GM18498 (cell line): ENCODE measurements around the gene ZFAND2B.
A peak's percentile ranks its signal among the peaks of the same experiment; 100 is the strongest.

Source experiments
- ATAC-seq: cut with Tn5 transposase; IDR thresholded peaks from one replicate; pipeline ENCODE4 v1.9.1; 2021; ENCODE audit warnings: mild to moderate bottlenecking, moderate library complexity; ENCODE audit not compliant: unreplicated experiment

Gene ZFAND2B

DNA sequence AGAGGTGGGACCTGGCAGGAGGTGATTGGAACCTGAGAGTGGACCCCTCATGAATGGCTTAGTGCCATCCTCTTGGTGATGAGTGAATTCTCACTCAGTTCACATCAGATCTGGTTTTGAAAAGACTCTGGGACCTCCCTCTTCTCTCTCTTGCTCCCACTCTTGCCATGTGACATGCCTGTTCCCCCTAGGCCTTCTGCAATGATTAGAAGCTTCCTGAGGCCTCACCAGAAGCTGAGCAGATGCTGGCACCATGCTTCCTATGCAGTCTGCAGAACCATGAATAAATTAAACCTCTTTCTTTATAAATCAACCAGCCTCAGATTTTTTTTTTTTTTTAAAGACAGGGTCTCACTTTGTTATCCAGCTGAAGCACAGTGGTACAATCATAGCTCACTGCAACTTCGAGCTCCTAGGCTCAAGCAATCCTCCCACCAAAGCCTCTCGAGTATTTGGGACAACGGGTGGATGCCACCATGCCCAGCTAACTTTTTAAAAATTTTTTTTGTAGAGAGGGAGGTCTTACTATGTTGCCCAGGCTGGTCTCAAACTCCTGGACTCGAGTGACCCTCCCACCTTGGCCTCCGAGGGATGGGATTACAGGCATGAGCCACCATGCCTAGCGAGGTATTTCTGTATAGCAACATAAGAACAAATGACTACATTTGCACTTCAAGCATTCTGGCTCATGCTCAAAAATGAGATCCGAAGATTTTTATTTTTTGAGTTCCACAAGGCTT is 2.0 kb upstream of the ZFAND2B start:
- ATAC-seq, result no peak

DNA sequence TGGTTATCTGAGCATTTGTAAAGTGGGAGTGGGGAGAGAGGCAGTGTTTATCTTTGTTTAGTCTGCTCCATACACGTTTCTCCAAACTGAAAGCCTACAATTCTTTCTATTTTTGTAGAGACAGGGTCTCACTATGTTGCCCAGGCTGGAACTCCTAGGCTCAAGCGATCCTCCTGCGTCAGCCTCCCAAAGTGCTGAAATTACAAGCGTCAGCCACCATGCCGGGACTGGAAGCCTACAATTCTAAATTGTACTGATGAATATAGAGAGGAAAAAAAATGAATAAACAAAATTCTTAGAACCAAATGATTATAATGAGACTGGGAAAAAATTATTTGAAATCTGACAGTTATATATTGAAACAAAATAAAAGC is 1.4 kb upstream of the ZFAND2B start:
- ATAC-seq, result no peak

DNA sequence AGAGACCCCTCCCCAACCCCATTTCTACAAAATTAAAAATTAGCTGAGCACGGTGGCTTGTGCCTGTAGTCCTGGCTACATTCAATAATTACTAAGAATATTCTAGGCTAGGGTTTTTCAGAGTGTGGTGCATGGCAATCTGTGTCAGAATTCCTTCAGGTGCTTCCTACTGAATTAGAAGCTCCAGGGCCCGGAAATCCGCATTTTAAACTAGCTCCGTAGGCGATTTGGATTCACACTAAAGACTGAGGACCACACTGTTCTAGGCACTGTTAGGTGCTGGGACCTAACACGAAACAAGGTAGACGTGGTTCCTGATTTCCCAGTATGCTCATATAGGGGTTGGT is 628 bp upstream of the ZFAND2B start:
- no peak for ATAC-seq

DNA sequence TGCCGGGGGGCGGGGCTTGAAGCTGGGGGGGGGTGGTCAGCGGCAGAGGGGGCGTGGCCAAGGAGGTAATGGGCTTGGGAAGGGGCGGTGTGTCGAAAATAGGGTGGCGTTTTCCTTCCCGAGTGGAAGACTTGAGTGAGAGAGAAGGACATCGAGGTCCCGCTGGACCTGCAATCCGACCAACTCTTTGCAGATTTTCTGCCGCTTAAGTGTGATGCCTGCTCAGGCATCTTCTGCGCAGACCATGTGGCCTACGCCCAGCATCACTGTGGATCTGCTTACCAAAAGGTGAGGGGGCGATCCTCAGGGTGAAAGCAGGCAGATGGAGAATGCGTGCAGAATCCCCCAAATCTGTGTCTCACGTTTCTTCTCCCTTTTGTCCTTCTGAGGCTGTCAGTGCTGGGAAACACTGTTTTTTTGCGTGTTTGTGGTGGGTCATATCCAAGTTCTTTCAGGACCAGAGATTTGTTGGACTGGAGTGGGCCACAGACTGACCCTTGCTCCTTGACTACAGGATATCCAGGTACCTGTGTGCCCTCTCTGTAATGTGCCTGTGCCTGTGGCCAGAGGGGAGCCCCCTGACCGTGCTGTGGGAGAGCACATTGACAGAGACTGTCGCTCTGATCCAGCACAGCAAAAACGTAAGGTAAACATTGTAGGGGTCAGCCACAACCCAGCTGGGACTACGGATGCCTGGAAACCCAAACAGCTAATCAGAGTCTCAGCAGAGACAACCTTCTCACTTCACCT is 727 bp downstream of the ZFAND2B start:
- ATAC-seq, result no peak

DNA sequence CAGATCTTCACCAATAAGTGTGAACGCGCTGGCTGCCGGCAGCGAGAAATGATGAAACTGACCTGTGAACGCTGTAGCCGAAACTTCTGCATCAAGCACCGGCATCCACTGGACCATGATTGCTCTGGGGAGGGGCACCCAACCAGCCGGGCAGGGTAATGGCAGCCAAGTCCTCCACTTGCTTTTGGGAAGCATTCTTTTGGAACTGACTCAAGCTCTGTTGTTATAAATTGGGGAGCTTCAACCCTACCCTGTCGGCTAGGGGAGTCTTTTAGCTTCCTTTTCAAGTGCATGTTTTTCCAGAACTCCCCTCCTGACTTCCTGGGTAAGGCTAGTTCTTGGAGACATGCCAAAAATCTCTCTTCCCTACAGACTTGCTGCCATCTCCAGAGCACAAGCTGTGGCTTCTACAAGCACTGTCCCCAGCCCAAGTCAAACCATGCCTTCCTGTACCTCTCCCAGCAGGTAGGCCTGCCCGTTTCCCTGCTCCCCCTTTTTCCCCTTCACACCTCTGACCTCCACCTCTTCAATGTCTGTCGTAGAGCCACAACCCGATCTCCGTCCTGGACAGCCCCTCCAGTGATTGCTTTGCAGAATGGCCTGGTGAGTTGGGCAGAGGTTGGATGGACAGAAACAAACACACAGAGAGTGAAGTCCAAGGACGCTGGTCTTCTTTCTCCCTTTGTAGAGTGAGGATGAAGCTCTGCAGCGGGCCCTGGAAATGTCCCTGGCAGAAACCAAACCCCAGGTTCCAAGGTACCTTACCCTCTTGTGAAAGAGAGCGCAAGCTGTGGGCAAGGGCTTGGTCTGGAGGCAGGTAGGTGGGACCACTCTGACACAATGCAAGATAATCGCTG is 1.5 kb downstream of the ZFAND2B start:
- ATAC-seq, result no peak

DNA sequence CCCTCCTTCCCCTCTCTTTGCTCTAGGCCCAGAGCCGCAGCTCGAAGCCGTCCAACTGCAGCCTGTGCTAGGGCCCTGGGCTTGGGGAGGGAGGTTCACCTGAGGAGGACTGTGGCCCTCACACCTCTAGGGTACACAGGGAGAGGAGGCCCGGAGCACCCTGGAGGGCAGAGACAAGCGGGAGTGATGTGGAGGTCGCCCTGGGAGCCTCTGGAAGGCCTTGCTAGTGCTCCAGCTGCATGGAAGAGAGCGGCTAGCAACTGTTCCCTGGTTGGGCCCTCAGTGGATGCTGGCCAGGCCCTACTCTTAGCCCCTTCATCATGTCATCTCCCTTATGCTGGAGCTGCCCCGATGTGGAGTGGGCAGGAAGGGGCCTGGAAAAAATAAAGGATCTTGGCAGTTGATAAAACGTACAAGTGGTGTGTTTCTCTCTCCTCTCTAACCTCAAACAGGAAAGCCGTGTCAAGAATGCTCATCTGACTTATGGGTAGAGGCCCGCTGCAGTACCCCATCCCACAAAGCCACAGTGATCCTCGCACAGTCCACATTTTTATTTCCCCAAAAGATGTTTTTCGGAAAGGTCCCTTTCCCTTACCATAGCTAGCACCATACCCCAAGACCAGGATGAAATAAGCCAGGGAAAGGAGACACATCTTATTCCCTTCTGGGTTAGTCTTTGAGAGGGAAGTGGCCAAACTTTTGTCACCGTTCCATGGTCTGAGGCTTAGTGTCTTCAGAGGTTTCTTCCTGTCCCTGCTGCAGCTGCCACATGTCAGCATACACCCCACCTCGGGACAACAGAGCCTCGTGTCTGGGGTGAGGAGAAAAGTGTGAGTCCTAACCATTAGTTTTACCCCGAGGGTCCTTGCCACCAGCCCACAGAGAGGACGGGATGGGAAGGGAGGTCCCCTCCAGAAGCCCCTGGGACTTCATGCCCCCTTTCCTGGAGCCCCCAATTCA is 2.9 kb downstream of the ZFAND2B start:
- ATAC-seq, result no peak

DNA sequence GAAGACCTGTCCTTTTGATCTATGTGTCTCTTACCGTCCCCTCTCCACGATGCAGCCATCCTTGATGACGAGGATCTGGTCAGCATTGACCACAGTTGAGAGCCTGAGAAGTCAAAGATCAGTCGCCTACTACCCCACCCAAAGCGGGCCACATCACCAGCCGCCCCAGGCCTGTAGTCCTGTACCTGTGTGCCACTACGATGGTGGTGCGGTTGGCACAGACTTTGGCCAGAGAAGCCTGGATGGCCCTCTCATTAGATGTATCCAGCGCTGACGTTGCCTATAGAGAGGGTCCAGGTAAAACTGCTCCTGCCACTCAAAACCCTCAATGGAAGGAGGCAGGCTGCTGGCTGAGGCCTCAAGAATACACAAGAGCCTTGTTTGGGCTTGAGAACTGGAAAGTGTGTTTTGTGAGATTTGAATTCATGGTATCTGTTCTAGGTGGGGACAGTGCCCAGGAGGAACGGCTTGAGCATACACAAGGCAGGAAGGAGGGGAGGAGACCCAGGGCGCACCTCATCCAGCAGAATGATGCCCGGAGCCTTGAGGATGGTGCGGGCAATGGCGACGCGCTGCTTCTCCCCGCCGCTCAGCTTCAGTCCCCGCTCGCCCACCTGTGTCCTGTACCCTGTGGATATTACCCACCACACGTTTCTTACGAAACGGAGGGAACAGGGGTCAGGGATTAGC is 3.8 kb downstream of the ZFAND2B start:
- ATAC-seq, result no peak

DNA sequence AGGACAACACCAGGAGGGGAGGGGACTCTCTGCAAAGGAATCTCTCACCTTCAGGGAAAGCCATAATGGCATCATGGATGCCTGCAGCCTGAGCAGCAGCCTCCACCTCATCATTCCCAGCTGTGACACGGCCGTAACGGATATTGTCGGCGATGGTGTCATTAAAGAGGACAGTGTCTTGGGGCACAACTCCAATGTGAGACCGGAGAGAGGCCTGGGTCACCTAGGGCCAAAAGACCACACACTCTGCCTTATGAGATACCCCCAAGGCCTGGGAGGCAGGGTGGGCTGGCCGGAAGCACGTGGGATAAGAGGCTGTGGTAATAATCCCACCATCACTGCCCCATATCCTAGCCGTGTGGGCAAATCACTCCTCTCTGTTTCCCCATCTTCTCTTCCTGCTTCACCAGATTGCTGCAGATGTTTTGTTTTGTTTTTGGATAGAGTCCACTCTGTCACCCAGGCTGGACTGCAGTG is 4.3 kb downstream of the ZFAND2B start:
- ATAC-seq, result no peak

DNA sequence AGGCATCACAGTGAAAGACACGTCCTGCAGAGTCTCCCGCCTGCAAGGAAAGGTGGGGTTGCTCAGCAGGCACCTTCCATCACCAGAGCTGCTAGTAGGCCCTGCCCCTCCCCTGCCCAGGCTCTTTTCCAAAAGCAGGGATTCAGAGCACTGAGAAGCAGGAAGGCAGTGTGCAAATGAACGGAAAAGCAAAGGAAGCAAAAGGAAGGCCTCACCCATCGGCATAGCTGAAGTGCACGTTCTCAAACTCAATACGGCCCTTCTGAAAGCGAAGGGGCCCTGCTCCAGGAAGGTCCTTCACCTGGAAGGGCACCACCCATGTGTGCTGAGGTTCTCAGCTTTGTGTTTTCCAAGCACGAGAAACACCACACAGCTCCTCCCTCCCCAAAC is 6.4 kb downstream of the ZFAND2B start:
- no peak for ATAC-seq

DNA sequence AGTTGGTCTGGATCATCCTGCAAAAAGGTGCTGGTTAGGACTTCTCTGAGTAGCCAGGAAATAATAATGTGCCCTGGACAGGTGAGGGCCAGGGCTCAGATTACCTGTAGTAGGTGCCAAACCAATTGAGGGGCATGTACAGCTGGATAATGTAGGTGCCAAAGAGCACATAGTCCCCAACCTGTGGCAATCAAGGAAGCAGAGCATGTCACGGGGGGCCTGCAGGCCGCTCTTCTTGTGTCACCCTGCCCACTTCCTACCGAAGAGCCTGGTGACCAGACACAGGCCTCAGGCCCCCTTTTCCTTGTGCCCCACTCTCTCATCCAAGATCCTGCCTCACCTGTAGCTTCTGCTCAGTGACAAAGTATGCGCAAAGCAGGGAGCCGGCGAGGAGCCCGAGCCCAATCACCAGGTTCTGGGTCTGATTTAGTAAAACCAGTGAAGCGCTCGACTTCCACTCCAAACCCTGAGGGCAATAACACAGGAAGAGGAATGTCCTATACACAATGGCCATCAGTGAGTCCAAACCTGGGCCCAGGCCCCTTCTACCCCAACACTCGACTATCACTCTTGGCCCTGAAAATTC is 7.0 kb downstream of the ZFAND2B start:
- ATAC-seq, result no peak

DNA sequence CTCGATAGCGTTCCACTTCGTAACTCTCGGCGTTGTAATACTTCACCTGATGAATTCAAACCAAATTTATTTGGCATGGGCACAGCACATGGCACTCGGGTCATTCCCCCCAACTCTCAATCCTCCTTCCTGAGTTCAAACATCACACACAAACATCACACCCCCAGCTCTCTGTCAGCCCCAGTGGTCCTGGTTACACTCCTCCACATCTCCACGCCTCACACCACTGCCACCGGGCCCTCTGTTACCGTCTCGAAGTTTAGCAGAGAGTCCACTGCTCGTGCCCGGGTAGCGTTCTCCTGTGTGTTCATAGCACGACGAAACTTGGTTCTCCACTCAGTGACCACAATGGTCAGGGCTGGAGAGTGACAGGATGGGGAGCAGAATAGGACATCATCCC is 7.6 kb downstream of the ZFAND2B start:
- no peak for ATAC-seq

DNA sequence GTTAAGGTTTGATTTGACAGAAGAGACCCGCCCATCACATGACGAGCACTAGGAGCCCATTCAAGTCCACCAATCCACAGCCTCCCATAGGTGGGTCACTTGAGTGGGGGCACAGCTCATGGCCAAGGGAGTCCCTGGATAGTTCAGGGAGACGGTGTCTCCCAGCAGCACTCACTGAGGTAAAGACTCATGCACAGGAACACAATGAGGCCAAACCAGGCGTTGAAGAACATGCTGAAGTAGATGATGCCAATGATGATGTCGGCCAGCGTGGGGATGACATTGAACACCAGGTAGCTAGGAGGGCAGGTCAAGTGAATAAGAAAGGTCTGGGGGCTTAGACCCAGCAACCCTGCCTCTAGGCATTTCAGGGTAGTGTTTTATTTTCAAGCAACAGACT is 8.2 kb downstream of the ZFAND2B start:
- no peak for ATAC-seq

DNA sequence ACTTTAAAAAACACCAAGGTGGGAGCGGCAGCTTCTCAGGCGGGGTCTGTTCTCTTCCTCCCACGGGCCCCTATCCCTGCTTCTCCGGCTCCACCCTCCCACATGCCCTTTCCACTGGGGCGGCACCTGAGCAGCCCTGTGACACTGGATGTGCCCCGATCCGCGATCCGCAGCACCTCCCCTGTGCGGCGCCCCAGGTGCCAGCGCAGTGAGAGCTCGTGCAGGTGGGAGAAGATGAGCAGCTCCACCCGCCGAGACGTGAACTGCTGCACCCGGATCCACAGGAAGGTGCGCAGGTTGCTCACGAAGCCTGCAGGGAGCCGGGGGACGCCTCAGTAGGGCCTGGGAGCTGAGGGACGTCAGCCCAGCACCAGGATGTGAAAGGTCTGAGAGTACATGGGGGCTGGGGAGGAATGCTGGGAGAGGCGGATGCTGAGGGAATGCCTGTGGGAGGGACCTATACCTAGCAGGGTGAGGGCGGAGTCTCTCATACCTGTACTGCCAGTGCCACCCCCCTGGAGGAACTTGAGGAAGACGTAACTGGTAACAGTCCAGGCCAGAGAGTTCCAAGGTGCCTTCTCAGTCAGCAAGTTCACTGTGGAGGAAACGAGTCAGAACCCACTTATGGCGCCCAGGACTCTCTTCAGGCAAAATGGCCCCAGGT is 9.4 kb downstream of the ZFAND2B start:
- ATAC-seq, result no peak

DNA sequence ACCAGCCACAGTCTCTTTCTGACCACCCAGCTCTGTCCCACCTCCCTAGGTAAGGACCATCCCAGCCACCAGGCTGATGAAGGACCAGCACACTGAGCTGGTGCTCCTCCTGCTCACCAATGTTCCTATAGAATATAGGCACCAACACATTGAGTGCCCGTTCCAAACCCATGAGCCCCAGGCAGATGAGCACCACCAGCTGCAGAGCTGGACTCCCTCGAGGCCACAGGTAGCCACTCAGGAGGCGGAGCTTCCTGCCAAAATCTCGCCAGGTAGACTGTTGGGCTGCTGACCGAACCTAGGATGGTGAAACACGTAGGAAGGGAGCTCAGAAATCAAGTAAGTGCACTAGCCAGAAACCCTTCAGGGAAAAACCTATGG is 9.9 kb downstream of the ZFAND2B start:
- no peak for ATAC-seq

DNA sequence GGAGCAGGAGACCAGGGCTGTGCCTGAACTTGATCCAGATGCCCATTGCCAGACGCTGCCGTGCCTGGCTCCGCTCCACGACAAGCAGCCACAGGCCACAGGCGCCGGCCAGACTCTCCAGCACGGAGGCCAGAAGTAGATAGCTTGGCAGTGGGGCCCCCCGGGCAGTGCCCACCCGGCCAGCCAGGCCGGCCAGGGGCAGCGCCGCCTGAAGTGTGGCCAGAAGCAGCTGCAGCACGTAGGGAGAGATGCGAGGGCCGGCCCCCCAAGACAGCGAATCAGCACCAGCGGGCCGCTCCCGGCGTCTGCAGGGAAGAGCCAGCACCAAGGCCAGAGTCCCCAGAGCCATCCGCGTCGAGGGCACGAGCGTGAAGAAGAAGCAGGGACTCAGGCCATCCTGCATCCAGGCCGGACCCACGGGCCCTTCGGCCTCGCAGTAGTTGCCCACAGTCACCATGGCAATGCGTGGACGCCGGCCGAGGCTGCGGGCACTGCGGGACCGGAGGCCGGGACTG is 11.7 kb downstream of the ZFAND2B start:
- peak; percentile 27 for ATAC-seq

DNA sequence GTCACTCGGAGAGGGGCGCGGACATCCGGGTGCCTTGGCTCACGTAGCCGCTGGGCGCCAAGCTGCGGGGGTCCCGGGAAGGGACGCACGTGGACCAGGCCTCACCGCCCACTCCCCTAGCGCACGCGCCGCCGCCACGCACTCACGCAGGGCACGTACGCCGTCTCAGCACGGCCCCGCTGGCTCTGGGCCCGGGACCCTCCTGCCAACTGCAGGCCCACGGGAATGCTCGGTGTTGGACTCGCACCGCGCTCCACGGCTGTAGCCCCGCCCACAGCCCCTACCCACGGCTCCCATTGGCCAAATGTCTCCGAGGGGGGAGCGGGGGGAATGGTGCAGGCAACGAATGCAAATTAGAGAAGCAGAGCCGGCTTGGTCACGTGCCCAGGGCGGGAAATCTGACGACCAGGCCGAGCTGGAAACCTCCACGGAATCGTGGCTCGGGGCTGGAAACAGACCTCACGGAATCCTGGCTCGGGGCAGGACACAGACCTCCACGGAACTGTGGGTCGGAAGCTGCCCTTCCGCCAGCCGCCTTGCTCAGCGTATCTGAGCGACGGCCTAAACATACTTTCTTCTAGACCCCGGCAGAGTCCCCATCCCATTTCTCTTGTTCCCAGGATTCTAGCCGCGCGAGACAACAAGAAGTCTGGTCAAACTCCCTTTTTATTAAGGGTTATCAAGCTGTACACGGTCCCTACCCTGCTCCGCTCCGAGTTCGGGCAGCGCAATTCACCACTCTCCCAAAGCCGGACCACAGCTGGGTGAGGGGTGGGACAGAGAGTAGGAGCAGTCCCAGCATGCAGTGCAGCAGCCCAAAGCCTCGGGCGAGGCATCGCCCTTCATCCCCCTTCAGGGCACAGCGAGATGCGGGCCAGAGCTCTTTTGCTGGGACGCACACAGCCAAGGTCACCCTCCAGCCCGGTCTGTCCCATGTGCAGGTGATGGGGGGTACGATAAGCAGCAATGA is 12.4 kb downstream of the ZFAND2B start, which contains the start of gene ABCB6:
Gene ABCB6, minus strand, starts transcription at position 227 of the 970 bp plus-strand sequence. CDS start 285 bp downstream, outside the sequence.
- peak; percentile 84 for ATAC-seq

DNA sequence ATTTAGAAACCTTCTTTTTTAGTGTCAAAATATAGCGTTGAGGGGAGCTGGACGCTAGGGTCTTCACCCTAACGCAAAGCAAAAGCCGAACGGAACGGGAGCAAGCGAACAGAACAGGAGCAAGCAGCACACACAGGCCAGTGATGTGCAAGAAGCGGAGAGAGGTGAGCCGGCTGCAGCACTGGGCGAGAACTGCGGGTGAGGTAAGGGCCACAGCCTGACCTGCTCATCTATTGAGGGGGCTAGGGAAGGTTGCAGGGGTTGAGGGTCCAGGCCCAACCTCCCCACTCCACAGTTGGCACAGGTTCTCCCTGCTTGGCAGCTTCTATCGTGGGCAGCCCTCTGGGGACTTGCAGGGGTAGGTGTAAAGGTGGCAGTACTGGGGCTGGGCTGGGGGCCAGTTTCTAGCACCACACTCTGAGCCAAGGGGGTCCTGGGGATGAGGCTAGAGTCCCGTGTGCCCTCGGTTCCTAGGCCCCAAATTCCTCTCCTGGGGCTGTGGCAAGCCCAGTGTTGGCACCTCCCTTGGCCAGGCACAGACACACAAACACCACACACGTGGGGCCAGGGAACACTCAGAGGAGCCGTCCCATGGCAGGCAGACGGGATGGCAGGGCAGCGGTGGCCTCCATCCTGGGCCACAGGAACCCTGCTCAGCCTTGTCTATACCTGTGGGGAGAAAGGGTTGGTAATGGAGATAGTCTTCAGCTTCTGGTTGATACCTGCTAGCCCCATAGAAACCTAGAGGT is 13.4 kb downstream of the ZFAND2B start:
- ATAC-seq, result no peak
